IPS-15b (cell line): Measurements from ENCODE around the gene NCOA5.

ENCODE experiments used
- H3K27me3 ChIP-seq: one replicate; pipeline ENCODE4 v1.6.1; 2013; ENCODE audit warnings: low read length; ENCODE audit not compliant: control insufficient read depth, insufficient read depth
- H3K36me3 ChIP-seq: one replicate; pipeline ENCODE4 v1.6.1; 2013; ENCODE audit warnings: low read length; ENCODE audit not compliant: control insufficient read depth, insufficient read depth
- H3K4me1 ChIP-seq: one replicate; pipeline ENCODE4 v1.6.1; 2013; ENCODE audit warnings: mild to moderate bottlenecking, low read length; ENCODE audit not compliant: control insufficient read depth, insufficient read depth
- H3K4me3 ChIP-seq: one replicate; pipeline ENCODE4 v1.5.1; 2013; ENCODE audit warnings: low read depth, low read length
- H3K9ac ChIP-seq: one replicate; pipeline ENCODE4 v1.6.1; 2013; ENCODE audit warnings: low read depth, mild to moderate bottlenecking, low read length
- H3K9me3 ChIP-seq: one replicate; pipeline ENCODE4 v1.6.1; 2013; ENCODE audit warnings: mild to moderate bottlenecking, low read length; ENCODE audit not compliant: control insufficient read depth, insufficient read depth

NCOA5 gene

DNA sequence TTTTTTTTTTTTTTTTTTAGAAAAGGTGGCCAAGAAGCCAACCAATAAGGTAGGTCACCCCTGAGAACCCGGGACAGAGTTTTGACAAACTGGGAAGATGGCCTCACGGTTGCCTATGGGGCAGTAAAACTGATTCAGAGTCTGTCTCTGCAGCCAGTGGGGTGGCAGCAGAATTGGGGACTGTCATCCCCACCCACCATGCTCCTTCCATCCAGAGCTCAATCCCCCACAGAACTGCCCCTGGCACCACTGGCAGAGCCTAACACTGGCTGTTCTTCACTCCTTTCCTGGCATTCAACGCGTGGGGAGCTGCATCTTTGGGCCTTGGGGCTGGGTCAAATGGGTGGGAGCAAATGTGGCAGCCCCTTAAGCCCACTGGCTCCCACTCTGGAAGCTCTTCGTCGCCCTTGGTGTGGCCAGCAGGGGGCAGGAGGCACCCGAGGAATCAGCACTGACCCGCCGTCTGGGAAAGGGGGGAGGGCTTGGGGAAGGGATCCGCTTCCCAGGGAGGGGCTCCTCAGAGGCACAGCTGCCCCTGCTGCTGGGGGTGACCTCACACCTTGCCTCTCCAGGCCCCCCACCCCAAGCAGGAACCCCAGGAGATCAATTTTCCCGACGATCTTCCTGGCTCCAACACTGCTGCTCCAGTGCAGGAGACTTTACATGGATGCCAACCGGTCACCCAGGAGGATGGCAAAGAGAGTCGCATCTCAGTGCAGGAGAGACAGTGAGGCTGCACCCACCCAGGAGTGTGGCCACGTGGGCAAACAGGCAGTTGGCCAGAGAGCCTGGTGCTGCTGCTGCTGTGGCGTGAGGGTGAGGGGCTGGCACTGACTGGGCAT is 38.8 kb upstream of the NCOA5 start:
- H3K36me3 ChIP-seq, result no peaks in the 10 kb centered on the region
- H3K27me3 ChIP-seq, result peaks cover 21% of the 10 kb centered on the region
- no peak overlapping the region for H3K9ac ChIP-seq
- no peaks in the 10 kb centered on the region for H3K9me3 ChIP-seq
- no peak overlapping the region for H3K4me3 ChIP-seq
- H3K4me1 ChIP-seq, result peaks cover 5% of the 10 kb centered on the region

DNA sequence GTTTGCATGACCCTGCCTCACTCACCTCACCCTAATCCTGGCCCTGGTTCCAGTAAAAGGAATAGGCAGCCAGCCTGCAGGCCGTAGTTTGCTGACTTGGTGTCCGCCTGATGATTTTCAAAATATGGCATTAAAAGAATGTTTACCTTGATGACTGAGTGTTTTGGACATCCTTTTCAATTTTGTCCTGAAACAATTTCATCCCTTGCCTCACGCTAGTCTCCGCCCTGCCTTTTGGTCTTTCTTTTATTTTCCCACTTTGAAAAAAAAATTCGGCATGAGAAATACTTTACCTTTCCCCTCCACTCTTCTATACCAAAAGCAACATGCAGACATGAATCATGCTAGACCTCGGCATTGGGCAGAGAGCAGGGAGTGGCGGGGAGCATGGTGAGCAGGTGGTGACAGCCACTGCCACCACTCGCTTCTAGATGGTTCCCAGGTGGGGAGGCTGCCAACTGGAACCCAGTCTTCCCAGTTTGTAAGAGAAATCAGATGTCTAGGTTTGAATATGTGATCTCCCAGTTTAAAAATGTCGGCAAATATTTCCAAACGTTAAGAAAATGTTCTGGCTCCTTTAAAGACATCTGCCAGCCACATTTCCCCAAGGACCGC is 37.7 kb upstream of the NCOA5 start:
- H3K9ac ChIP-seq, result no peak overlapping the region
- H3K36me3 ChIP-seq, result no peaks in the 10 kb centered on the region
- H3K4me1 ChIP-seq, result peaks cover 2% of the 10 kb centered on the region
- H3K9me3 ChIP-seq, result no peaks in the 10 kb centered on the region
- no peak overlapping the region for H3K4me3 ChIP-seq
- H3K27me3 ChIP-seq, result peaks cover 17% of the 10 kb centered on the region

DNA sequence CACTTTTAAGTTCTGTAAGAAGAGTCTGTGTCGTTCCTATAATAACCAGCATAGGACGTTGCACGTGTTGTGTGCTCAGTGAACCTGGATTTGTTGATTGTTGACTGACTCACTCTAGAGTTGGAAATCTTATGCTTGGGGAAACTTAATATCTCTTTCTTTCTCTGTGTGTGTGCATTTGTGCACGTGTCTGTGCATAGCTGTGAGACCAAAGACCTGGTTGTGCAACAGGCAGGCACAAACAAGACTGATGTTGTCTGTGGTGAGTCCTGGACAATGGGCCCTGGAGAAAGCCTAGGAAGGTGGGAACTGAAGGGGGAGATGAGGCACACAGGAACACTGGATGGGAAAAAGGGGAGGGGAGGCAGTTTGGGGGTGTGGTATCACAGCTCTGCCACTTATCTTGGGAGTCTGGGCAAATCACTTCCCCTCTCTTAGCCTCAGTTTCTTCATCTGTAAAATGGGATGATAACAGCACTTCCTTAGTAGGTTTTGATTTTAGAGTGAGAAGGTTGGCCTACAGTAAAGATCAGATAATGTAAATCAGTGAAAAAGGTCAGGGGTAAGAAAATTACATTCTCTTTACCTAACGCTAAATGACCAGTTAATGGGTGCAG is 36.8 kb upstream of the NCOA5 start:
- H3K4me3 ChIP-seq, result no peak overlapping the region
- H3K9ac ChIP-seq, result no peak overlapping the region
- no peaks in the 10 kb centered on the region for H3K36me3 ChIP-seq
- peaks cover 11% of the 10 kb centered on the region for H3K27me3 ChIP-seq
- H3K9me3 ChIP-seq, result no peaks in the 10 kb centered on the region
- H3K4me1 ChIP-seq, result peaks cover 2% of the 10 kb centered on the region

GRCh38 chr20:46123482-46124245 is 33.9 kb upstream of the NCOA5 start:
- Histone ChIP-seq H3K36me3 (no peaks in the 10 kb centered on the region), H3K9ac (no peak overlapping the region), H3K4me1 (no peaks in the 10 kb centered on the region), H3K9me3 (no peaks in the 10 kb centered on the region), H3K4me3 (no peak overlapping the region), H3K27me3 (peaks cover 8% of the 10 kb centered on the region)

DNA sequence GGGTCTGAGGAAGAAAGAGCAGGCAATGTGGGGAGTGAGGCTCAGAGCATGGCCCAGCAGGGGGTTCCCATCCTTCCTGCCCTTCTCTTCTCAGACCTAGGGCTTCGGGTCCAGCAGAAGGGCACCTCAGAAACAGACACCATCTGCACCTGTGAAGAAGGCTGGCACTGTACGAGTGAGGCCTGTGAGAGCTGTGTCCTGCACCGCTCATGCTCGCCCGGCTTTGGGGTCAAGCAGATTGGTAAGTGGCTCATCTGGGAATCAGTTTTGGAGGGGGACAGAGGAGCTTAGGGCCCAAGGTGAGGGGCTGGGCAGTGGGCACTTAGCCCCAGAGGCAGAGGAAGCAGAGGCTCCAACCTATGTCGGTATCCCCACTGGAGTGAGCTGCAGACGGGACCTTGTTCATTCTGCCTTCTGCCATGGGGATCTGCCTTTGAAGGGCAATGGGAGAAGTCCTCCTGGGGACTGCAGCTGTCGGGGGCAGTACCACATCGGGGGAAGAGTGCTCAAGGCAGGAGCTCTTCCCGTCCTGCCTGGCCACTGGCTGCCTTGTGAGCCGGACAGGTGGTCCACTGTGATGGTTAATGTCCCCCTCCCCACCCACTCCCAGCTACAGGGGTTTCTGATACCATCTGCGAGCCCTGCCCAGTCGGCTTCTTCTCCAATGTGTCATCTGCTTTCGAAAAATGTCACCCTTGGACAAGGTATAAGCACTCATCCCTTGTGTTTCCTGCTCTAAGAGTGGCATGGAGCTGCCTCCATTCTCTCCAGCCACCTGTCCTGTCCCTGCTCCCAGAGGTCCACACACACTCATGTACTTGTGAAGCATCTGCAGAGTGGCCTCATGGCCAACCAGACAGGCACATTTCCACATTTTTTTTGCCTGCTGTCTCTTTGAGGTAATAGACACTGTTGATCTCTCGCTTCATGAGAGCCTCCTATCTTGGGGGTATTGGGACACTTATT is 33.0 kb upstream of the NCOA5 start:
- Histone ChIP-seq H3K4me1 (no peaks in the 10 kb centered on the region), H3K9me3 (no peaks in the 10 kb centered on the region), H3K4me3 (no peak overlapping the region), H3K27me3 (peaks cover 10% of the 10 kb centered on the region), H3K9ac (no peak overlapping the region), H3K36me3 (no peaks in the 10 kb centered on the region)

GRCh38 chr20:46122071-46122470 is 32.3 kb upstream of the NCOA5 start:
- H3K4me3 ChIP-seq, result no peak overlapping the region
- H3K36me3 ChIP-seq, result no peaks in the 10 kb centered on the region
- no peaks in the 10 kb centered on the region for H3K4me1 ChIP-seq
- H3K27me3 ChIP-seq, result peaks cover 16% of the 10 kb centered on the region
- no peaks in the 10 kb centered on the region for H3K9me3 ChIP-seq
- H3K9ac ChIP-seq, result no peak overlapping the region

DNA sequence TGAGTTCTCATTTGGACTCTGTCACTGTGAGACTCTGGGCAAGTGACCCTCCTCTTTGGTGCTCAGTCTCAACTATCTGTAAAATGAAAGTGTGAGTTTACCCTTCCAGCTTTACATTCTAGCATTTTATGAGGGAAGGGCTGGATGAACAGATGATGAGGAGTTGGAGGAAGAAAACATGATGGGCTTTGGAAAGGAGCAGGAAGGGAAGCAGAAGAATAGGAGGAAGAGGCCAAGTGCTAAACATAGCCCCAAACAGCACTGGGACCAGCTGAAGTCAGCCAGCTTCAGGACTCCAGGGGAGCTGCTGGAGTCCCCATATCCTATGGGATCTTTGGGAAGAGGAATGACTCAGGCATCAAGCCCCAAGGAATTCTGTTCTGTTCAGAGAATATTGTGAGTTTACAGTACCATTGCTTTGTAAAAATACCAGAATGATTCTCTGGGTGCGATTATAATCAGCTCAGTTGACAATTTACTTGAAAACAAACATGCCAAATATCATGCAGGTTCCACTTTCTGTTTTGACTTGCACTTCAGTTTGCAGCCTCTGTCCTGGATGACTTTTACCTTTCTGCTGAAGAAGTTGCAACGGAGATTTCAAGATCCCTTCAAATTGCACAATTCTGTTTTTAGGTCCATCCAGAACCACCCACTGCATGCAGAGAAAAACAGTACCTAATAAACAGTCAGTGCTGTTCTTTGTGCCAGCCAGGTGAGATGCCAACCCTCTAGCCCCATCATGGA is 31.6 kb upstream of the NCOA5 start:
- H3K9ac ChIP-seq, result no peak overlapping the region
- no peak overlapping the region for H3K4me3 ChIP-seq
- H3K27me3 ChIP-seq, result peaks cover 23% of the 10 kb centered on the region
- no peaks in the 10 kb centered on the region for H3K4me1 ChIP-seq
- H3K9me3 ChIP-seq, result no peaks in the 10 kb centered on the region
- no peaks in the 10 kb centered on the region for H3K36me3 ChIP-seq

- Histone ChIP-seq H3K27me3 (peaks cover 36% of the 10 kb centered on the region), H3K9me3 (no peaks in the 10 kb centered on the region), H3K4me3 (no peak overlapping the region), H3K9ac (no peak overlapping the region), H3K36me3 (no peaks in the 10 kb centered on the region), H3K4me1 (no peaks in the 10 kb centered on the region)
Observed at GRCh38 chr20:46120136-46120535, 30.4 kb upstream of the NCOA5 start.

DNA sequence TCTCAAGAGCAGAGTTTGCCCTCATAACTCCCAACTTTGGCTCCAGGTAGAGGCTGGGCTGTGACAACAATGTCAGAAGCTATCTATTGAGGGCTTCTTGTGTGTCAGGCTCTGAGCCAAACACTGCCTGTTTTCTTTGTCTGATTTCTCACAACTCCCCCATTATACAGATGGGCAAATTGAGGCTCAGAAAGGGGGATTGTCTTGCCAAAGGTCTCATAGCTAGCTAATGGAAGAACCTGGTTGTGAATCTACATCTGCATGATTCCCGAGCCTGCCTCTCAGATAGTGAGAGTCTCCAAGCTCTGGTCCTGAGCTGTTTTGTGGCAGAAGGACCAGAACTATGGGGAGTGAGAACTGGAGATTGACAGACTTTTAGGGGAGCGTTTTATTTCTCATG is 29.8 kb upstream of the NCOA5 start:
- H3K4me3 ChIP-seq, result no peak overlapping the region
- H3K36me3 ChIP-seq, result no peaks in the 10 kb centered on the region
- H3K9ac ChIP-seq, result no peak overlapping the region

GRCh38 chr20:46119028-46119546 is 29.3 kb upstream of the NCOA5 start:
- Histone ChIP-seq H3K27me3 (peaks cover 46% of the 10 kb centered on the region), H3K4me1 (no peaks in the 10 kb centered on the region), H3K36me3 (no peaks in the 10 kb centered on the region), H3K4me3 (peak overlapping the region; percentile 87), H3K9me3 (no peaks in the 10 kb centered on the region), H3K9ac (no peak overlapping the region)

More for the DNA sequence above, 29.8 kb upstream of the NCOA5 start:
- Histone ChIP-seq H3K9me3 (no peaks in the 10 kb centered on the region), H3K27me3 (peaks cover 41% of the 10 kb centered on the region), H3K4me1 (no peaks in the 10 kb centered on the region)
